ENCODE data around the gene ATP5IF1.

DNA sequence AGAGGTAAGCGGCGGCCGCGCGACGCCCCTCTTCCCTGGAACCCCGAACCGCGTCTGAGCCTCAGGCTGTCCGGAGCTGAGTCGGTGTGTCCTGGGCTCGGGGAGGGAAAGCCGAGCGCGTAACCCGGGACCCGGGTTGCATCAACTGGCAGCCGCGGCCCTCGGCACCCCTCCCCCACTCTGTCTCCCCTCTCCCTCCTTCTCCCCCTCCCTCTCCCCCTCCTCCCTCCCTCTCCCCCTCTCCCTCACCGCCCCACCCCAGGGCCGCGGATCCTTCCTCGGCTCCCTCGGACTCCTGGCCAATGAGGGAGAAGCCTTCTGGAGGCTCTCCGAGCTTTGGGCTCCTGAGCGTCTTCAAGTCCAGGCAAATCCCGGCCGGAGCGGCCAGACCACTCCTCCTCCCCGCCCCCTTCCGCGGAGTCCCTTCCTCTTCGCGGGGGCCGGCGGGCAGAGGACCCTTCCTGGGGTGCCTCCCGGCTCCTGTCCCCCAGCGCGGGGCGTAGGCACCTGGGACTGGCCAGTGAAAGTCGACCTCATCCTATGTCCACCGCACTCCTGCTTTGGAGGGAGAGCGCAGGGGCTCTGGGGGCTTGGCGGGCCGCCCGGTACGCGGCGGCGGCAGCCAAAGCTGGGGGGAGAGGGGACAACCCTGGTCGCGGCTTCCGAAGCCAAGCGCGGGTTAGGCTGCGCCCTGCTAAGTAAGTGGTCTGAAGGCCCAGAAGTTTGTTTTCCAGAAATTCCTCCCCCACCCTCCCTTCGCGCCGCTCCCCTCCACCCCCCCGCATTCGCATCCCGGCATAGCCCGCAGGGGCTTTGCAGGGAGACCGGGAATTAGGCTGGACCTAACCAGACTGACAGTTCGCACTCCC, 24.2 kb downstream of the ATP5IF1 start:
- TF ChIP-seq, protein P1, sequence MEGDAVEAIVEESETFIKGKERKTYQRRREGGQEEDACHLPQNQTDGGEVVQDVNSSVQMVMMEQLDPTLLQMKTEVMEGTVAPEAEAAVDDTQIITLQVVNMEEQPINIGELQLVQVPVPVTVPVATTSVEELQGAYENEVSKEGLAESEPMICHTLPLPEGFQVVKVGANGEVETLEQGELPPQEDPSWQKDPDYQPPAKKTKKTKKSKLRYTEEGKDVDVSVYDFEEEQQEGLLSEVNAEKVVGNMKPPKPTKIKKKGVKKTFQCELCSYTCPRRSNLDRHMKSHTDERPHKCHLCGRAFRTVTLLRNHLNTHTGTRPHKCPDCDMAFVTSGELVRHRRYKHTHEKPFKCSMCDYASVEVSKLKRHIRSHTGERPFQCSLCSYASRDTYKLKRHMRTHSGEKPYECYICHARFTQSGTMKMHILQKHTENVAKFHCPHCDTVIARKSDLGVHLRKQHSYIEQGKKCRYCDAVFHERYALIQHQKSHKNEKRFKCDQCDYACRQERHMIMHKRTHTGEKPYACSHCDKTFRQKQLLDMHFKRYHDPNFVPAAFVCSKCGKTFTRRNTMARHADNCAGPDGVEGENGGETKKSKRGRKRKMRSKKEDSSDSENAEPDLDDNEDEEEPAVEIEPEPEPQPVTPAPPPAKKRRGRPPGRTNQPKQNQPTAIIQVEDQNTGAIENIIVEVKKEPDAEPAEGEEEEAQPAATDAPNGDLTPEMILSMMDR (IDR thresholded peaks at IDR 0.05), result no peak
- no peak for TF ChIP-seq EZH2phosphoT487 (IDR thresholded peaks at IDR 0.05; ENCODE audit: borderline replicate concordance, low read depth)
- no peak for TF ChIP-seq CHD2 (IDR thresholded peaks at IDR 0.05; ENCODE audit: low read length, partially characterized antibody)
- no peak for TF ChIP-seq JUND (IDR thresholded peaks at IDR 0.05)
- TF ChIP-seq RXRA (IDR thresholded peaks at IDR 0.05; ENCODE audit: borderline replicate concordance, low read depth), result no peak
- no peak for TF ChIP-seq IRF3 (IDR thresholded peaks at IDR 0.05; ENCODE audit: low read depth, low read length)
- TF ChIP-seq FOXJ3 (CRISPR knock-in tag; IDR thresholded peaks at IDR 0.05), result no peak
- no peak for TF ChIP-seq EP300 (IDR thresholded peaks at IDR 0.05; ENCODE audit: borderline replicate concordance in 1 of 2, low read depth in 1 of 2, low read length in 1 of 2)
- TF ChIP-seq, protein P2, sequence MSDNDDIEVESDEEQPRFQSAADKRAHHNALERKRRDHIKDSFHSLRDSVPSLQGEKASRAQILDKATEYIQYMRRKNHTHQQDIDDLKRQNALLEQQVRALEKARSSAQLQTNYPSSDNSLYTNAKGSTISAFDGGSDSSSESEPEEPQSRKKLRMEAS (IDR thresholded peaks at IDR 0.05; ENCODE audit: low read depth), result no peak
- TF ChIP-seq, protein P3, sequence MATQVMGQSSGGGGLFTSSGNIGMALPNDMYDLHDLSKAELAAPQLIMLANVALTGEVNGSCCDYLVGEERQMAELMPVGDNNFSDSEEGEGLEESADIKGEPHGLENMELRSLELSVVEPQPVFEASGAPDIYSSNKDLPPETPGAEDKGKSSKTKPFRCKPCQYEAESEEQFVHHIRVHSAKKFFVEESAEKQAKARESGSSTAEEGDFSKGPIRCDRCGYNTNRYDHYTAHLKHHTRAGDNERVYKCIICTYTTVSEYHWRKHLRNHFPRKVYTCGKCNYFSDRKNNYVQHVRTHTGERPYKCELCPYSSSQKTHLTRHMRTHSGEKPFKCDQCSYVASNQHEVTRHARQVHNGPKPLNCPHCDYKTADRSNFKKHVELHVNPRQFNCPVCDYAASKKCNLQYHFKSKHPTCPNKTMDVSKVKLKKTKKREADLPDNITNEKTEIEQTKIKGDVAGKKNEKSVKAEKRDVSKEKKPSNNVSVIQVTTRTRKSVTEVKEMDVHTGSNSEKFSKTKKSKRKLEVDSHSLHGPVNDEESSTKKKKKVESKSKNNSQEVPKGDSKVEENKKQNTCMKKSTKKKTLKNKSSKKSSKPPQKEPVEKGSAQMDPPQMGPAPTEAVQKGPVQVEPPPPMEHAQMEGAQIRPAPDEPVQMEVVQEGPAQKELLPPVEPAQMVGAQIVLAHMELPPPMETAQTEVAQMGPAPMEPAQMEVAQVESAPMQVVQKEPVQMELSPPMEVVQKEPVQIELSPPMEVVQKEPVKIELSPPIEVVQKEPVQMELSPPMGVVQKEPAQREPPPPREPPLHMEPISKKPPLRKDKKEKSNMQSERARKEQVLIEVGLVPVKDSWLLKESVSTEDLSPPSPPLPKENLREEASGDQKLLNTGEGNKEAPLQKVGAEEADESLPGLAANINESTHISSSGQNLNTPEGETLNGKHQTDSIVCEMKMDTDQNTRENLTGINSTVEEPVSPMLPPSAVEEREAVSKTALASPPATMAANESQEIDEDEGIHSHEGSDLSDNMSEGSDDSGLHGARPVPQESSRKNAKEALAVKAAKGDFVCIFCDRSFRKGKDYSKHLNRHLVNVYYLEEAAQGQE (IDR thresholded peaks at IDR 0.05; ENCODE audit: low read depth, low read length), result no peak
- no peak; the same call in 1 of the 2 replicates for TF ChIP-seq POLR2AphosphoS5 (IDR thresholded peaks at IDR 0.05; ENCODE audit: low read depth, low read length)

Measured in SK-N-SH (cell line).